HL-60 (cell line): Measurements from ENCODE around the gene TPP1.

Experiments used
- DNase-seq, 2 experiments: peaks; one replicate each; pipeline ENCODE4 v3.0.0-alpha.2; 2010 to 2020; ENCODE audit warnings: low read depth in 1 of 2, low spot score in 1 of 2
- H3K27ac ChIP-seq: fragments of 250-450 bp; sonication (Bioruptor Pico); replicated peaks from 2 replicates; pipeline ENCODE4 v1.5.1; 2020; ENCODE audit warnings: mild to moderate bottlenecking, moderate library complexity
- H3K27me3 ChIP-seq: fragments of 250-450 bp; sonication (Bioruptor Pico); 2 replicates; pipeline ENCODE4 v1.5.1; 2021; ENCODE audit warnings: mild to moderate bottlenecking, moderate library complexity; ENCODE audit not compliant: insufficient read depth, poor library complexity, severe bottlenecking
- H3K4me3 ChIP-seq: replicated peaks from 2 replicates; pipeline ENCODE4 v1.5.1; 2011; ENCODE audit warnings: mild to moderate bottlenecking, control low read depth, low read length; ENCODE audit not compliant: insufficient read depth
- CTCF ChIP-seq: IDR thresholded peaks from one replicate; pipeline ENCODE4 v1.5.1; 2011; ENCODE audit warnings: low read length, control low read depth, inconsistent platforms; ENCODE audit not compliant: insufficient read depth
- GABPA ChIP-seq: IDR thresholded peaks from 2 replicates; pipeline ENCODE4 v1.6.1; 2012; ENCODE audit warnings: low read depth
- POLR2AphosphoS5 ChIP-seq: IDR thresholded peaks from 2 replicates; pipeline ENCODE4 v1.6.1; 2012; ENCODE audit warnings: low read depth
- SPI1 ChIP-seq: IDR thresholded peaks from 2 replicates; pipeline ENCODE4 v1.6.1; 2012; ENCODE audit warnings: low read depth, mild to moderate bottlenecking, borderline replicate concordance
- TF ChIP-seq, protein P1 (sequence below): IDR thresholded peaks from 2 replicates; pipeline ENCODE4 v1.6.1; 2012; ENCODE audit warnings: low read depth; ENCODE audit not compliant: insufficient replicate concordance

Gene TPP1

DNA sequence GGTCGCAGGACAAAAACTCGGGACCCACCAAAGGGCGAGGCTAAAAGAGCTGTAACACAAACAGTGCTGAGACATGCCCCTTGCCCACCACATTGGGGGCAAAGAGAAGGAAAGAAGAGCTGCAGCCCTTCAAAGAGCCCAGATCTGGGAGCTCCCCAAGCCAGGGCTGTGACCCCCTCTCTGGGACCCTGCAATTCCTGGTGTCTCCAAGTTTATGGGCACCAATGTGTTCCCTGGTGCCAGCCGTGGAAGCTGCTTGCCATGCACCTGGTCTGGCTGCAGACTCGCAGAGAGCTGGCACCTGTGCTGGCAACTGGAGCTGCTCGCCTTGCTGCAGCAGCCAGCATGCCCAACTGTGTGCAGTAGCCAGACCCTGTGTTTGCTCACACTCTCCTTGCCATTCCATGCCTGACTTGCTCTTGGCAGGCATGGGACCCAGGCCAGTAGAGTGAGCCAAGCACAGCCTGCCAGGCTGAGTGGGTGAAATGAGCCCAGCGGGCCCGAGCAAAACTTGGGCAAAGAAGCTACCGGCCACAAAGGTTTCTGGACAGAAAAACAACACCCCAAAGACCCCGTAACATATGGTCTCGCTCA lies 31.8 kb downstream of the TPP1 start:
- DNase-seq = no peak
- Histone ChIP-seq H3K4me3 (no peak overlapping the region), H3K27ac (no peak overlapping the region), H3K27me3 (no peaks in the 10 kb centered on the region)
- TF ChIP-seq POLR2AphosphoS5 = no peak
- no peak for TF ChIP-seq SPI1
- TF ChIP-seq, protein P1, sequence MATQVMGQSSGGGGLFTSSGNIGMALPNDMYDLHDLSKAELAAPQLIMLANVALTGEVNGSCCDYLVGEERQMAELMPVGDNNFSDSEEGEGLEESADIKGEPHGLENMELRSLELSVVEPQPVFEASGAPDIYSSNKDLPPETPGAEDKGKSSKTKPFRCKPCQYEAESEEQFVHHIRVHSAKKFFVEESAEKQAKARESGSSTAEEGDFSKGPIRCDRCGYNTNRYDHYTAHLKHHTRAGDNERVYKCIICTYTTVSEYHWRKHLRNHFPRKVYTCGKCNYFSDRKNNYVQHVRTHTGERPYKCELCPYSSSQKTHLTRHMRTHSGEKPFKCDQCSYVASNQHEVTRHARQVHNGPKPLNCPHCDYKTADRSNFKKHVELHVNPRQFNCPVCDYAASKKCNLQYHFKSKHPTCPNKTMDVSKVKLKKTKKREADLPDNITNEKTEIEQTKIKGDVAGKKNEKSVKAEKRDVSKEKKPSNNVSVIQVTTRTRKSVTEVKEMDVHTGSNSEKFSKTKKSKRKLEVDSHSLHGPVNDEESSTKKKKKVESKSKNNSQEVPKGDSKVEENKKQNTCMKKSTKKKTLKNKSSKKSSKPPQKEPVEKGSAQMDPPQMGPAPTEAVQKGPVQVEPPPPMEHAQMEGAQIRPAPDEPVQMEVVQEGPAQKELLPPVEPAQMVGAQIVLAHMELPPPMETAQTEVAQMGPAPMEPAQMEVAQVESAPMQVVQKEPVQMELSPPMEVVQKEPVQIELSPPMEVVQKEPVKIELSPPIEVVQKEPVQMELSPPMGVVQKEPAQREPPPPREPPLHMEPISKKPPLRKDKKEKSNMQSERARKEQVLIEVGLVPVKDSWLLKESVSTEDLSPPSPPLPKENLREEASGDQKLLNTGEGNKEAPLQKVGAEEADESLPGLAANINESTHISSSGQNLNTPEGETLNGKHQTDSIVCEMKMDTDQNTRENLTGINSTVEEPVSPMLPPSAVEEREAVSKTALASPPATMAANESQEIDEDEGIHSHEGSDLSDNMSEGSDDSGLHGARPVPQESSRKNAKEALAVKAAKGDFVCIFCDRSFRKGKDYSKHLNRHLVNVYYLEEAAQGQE = no peak
- no peak for TF ChIP-seq GABPA
- TF ChIP-seq CTCF = no peak

GRCh38 chr11:6586434-6587359 lies 32.5 kb downstream of the TPP1 start:
- Histone ChIP-seq H3K4me3 (no peak overlapping the region), H3K27me3 (no peaks in the 10 kb centered on the region), H3K27ac (no peak overlapping the region)
- no peak for DNase-seq
- TF ChIP-seq SPI1 (no peak), POLR2AphosphoS5 (no peak), CTCF (no peak), GABPA (no peak)
- TF ChIP-seq, protein P1 = no peak

GRCh38 chr11:6584528-6584927 lies 34.7 kb downstream of the TPP1 start:
- Histone ChIP-seq H3K27ac (no peak overlapping the region), H3K4me3 (no peak overlapping the region), H3K27me3 (no peaks in the 10 kb centered on the region)
- no peak for TF ChIP-seq CTCF
- TF ChIP-seq GABPA = no peak
- TF ChIP-seq, protein P1 = no peak
- no peak for TF ChIP-seq POLR2AphosphoS5
- no peak for TF ChIP-seq SPI1
- DNase-seq = no peak
